Mucosa of descending colon (tissue), 3 donors: ENCODE measurements around the gene PLET1. TPM values are rescaled to one million over a fixed set of nuclear protein-coding genes. Genes with fewer than 3 reads are reported as not detected.

Experiments used
- ATAC-seq: fragments of 200-7000 bp; cut with Tn5 transposase; one replicate; pipeline ENCODE4 v1.9.1; 2020; ENCODE audit warnings: mild to moderate bottlenecking, moderate library complexity
- DNase-seq, 3 donors: peaks; one replicate each; pipeline ENCODE4 v3.0.0-alpha.2; 2020
- H3K36me3 ChIP-seq: fragments of 200-600 bp; one replicate; pipeline ENCODE4 v1.8.0; 2021; ENCODE audit warnings: low read depth, mild to moderate bottlenecking
- H3K4me1 ChIP-seq: fragments of 200-600 bp; one replicate; pipeline ENCODE4 v1.8.0; 2021; ENCODE audit warnings: low read depth, mild to moderate bottlenecking
- H3K4me3 ChIP-seq: fragments of 200-600 bp; one replicate; pipeline ENCODE4 v1.8.0; 2021; ENCODE audit warnings: mild to moderate bottlenecking
- H3K9me3 ChIP-seq: fragments of 200-600 bp; one replicate; pipeline ENCODE4 v1.8.0; 2021; ENCODE audit warnings: mild to moderate bottlenecking
- intact Hi-C, 2 donors: fragments of 100-400 bp; cut with DNase I in 1 of 2; cut with micrococcal nuclease in 1 of 2; formaldehyde crosslinking; loops; one replicate each; pipeline versions ENCODE4 v1.11.0 to v1.11.1; 2022; cut with DNase I, micrococcal nuclease
- total RNA-seq, 3 donors: library from RNA; stranded (reverse); fragmentation: NEBNext Ultra II Directional in 2 of 3; extraction: Animal tissue kit (Norgen Biotek cat#: 25700) in 2 of 3; gene quantifications; one replicate each; pipeline versions ENCODE4 v1.2.1 to v1.2.4, GENCODE V29; 2021 to 2023
- TF ChIP-seq, protein P1 (sequence below): fragments of 200-600 bp; IDR thresholded peaks from one replicate; pipeline ENCODE4 v1.8.0; 2022; ENCODE audit warnings: antibody characterized with exemption, mild to moderate bottlenecking
- donor health status: DM: no; HTN: no; CAD: no; lungs with moderate emphysema.
- donor health status: DM: no; HTN: no; CAD: no.
- donor health status: DM: no; HTN: yes; CAD: no.

The PLET1 gene
- total RNA-seq, 3 donors from 2014 or later, result not detected

DNA sequence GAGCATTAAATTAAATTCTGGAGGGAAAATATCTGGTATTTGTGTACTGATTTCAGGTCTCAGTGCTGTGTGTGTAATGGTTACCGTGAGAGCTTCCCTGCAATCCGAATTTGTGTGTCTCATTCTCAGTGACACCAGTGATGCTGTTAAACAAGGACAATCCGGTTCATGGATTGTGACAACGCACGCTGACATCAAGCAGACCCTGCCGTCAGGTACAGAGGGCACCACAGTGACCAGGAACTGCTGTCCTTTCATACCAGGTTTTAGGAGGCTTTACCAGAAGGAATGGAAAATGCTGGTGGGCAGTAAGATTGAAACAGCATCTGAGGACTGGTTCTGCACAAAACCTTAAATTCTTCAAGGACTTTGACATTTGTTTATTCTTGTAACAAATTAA lies 30.5 kb upstream of the PLET1 start:
- intact Hi-C loops, result loop anchor here in 1 of 2 donors (10.0 kb wide), 1 partner anchor 264 kb away; no protein-coding TSS in a partner anchor
- TF ChIP-seq, protein P1, sequence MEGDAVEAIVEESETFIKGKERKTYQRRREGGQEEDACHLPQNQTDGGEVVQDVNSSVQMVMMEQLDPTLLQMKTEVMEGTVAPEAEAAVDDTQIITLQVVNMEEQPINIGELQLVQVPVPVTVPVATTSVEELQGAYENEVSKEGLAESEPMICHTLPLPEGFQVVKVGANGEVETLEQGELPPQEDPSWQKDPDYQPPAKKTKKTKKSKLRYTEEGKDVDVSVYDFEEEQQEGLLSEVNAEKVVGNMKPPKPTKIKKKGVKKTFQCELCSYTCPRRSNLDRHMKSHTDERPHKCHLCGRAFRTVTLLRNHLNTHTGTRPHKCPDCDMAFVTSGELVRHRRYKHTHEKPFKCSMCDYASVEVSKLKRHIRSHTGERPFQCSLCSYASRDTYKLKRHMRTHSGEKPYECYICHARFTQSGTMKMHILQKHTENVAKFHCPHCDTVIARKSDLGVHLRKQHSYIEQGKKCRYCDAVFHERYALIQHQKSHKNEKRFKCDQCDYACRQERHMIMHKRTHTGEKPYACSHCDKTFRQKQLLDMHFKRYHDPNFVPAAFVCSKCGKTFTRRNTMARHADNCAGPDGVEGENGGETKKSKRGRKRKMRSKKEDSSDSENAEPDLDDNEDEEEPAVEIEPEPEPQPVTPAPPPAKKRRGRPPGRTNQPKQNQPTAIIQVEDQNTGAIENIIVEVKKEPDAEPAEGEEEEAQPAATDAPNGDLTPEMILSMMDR, result no peak
- no peak for DNase-seq
- peaks cover 14% of the 10 kb centered on the region for H3K4me1 ChIP-seq
- H3K36me3 ChIP-seq, result no peaks in the 10 kb centered on the region
- H3K9me3 ChIP-seq, result no peaks in the 10 kb centered on the region
- no peak for ATAC-seq
- no peak overlapping the region for H3K4me3 ChIP-seq

DNA sequence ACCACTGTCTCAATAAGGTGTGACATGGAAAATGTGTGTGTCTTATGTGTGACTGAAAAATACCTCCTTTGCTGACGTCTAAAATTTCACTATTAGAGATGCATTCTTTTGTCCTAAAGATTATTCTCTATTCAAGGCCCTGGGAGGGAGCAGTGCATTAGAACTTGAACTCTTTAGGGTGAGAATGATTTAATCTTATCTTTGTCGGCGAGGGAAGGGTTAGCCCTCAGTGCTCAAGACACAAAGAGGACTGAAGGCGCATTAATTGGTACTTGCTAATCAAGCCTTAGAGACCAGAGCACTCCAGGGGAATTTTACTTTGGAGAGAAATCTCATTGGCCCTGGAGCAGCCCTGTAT lies 29.8 kb upstream of the PLET1 start:
- no peak for ATAC-seq
- H3K9me3 ChIP-seq, result no peaks in the 10 kb centered on the region
- H3K36me3 ChIP-seq, result no peaks in the 10 kb centered on the region
- H3K4me3 ChIP-seq, result no peak overlapping the region
- intact Hi-C loops, result loop anchor here in 1 of 2 donors (10.0 kb wide), 1 partner anchor 264 kb away; no protein-coding TSS in a partner anchor
- H3K4me1 ChIP-seq, result peaks cover 14% of the 10 kb centered on the region
- TF ChIP-seq, protein P1, result no peak
- DNase-seq, result no peak

DNA sequence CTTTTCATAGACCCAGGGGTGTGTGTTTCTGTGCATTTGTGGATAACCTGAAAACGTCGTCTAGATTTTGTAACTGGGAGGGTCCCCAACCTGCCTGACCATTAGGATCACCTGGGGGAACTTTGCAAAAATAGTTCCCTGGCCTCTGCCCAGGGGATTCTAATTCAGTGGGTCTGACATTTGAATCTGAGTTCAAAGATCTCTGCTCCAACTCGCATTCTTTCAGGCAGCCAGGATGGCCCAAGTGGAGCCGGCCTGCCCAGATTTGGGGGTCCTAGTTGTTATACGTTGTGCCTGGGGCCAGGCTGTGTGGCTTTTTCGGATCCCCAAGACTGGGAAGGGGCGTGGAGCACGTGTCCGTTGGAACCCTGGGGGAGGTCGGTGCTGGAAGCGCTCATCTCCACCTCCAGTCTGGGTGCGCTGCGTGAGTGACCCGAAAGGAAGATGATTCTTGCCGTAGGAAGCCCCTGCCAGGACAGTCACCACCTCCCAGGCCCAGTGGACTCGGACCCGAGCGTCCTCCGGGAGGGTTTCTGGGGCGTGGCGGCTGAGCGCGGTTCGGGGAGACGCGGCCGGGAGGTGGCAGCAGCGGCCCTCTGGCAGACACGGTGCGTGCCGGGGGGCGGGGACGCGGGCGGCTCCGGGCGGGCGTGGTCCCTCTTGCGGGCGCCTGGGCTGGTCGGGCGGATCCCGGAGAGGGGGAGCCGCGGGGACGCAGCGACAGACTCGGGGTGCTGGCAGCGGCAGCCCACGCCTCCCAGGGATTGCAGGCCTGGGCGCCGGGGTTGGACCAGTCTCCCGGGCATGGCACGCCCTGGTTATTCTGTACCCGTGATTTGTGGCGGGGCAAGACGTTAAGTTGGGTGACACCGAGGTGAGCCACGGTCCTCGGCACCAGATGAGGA lies 29.2 kb upstream of the PLET1 start:
- Histone ChIP-seq H3K36me3 (no peaks in the 10 kb centered on the region), H3K4me3 (no peak overlapping the region)
- intact Hi-C loops, result loop anchor here in 1 of 2 donors (10.0 kb wide), 1 partner anchor 265 kb away; no protein-coding TSS in a partner anchor

DNA sequence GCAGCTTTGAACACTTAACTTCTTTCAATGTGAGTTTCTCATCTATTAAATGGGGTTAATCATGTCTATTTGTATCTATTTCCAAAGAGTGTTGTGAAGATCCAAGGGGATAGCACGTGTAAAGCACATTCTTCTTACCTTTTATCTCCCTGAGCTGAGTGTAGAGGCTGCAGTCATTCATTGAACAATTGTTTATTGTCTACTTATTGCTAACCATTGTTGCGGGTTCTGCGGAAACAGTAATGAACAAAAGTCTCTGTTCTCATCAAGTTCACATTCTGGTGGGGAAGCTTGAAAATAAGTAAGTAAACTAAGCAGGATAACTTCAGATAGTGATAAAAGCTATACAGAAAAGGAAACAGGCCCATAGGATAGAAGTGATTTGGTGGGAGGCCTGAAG lies 27.4 kb upstream of the PLET1 start:
- ATAC-seq, result no peak
- H3K36me3 ChIP-seq, result no peaks in the 10 kb centered on the region
- peaks cover 9% of the 10 kb centered on the region for H3K4me1 ChIP-seq
- intact Hi-C loops, result no loop called here
- no peaks in the 10 kb centered on the region for H3K9me3 ChIP-seq
- TF ChIP-seq, protein P1, result no peak
- no peak overlapping the region for H3K4me3 ChIP-seq
- DNase-seq, result no peak

More for the DNA sequence above, 29.2 kb upstream of the PLET1 start:
- Histone ChIP-seq H3K9me3 (no peaks in the 10 kb centered on the region), H3K4me1 (peaks cover 14% of the 10 kb centered on the region)
- TF ChIP-seq, protein P1, result peak; percentile 74
- ATAC-seq (peak; percentile 98), DNase-seq (peak; percentile 88 to 91 (median 90))

DNA sequence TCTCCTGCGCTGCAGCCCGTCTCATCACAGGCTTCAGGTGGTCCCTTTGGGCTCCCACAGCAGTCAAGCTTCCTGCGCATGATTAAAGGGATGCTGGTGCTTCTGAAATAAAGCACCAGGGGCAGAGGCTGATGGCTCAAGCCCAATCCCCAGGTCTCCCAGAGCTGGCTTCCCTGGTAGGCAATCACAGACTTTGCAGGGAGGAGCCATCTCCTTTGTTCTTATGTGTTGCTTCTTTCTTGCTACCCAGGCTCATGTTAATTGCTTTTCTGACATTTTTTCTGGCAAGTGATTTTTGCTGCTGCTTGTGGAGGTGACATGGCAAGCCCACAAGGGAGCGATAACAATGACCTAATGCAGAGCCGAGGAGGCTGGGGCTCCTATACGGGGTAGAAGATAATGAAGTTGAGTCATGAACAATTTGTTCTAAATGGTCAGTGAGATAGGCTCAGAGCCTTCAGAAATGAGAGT lies 25.2 kb upstream of the PLET1 start:
- intact Hi-C loops, result no loop called here
- Histone ChIP-seq H3K4me1 (peaks cover 15% of the 10 kb centered on the region), H3K36me3 (no peaks in the 10 kb centered on the region), H3K9me3 (no peaks in the 10 kb centered on the region), H3K4me3 (no peak overlapping the region)
- TF ChIP-seq, protein P1, result no peak
- DNase-seq, result no peak
- ATAC-seq, result no peak
